Activated CD4-positive, alpha-beta T cell treated with anti-CD3 and anti-CD28 coated beads, Interleukin-2, amount 50 U/mL, for 1 hour (primary cell): ENCODE measurements around the gene UBAC1.
A peak's percentile ranks its signal among the peaks of the same experiment; 100 is the strongest.
"Not testable (repeated sequence)": the region's sequence is repeated elsewhere in the genome, so short reads cannot be mapped to it uniquely, and the experiment has no call there.

Source experiments
- DNase-seq: peaks from one replicate; pipeline ENCODE4 v3.0.0-alpha.2; 2020

The UBAC1 gene

GRCh38 chr9:135955934-135956801 is 5.0 kb downstream of the UBAC1 start:
- DNase-seq, result no peak

- no peak for DNase-seq
Observed at GRCh38 chr9:135952664-135953206, 8.4 kb downstream of the UBAC1 start.

GRCh38 chr9:135951889-135952663 is 9.1 kb downstream of the UBAC1 start:
- DNase-seq, result no peak

GRCh38 chr9:135951310-135951709 is 9.9 kb downstream of the UBAC1 start:
- not testable (repeated sequence) for DNase-seq

GRCh38 chr9:135950841-135951240 is 10.3 kb downstream of the UBAC1 start:
- DNase-seq, result not testable (repeated sequence)

GRCh38 chr9:135950135-135950682 is 11.0 kb downstream of the UBAC1 start:
- no peak for DNase-seq

GRCh38 chr9:135949501-135950134 is 11.6 kb downstream of the UBAC1 start:
- DNase-seq, result no peak

- DNase-seq, result no peak
Observed at GRCh38 chr9:135948968-135949367, 12.2 kb downstream of the UBAC1 start.

- DNase-seq, result no peak
Observed at GRCh38 chr9:135948446-135948845, 12.7 kb downstream of the UBAC1 start.

GRCh38 chr9:135947582-135947981 is 13.6 kb downstream of the UBAC1 start:
- no peak for DNase-seq

- DNase-seq, result not testable (repeated sequence)
Observed at GRCh38 chr9:135947105-135947504, 14.1 kb downstream of the UBAC1 start.

GRCh38 chr9:135946392-135946994 is 14.7 kb downstream of the UBAC1 start:
- no peak for DNase-seq

- no peak for DNase-seq
Observed at GRCh38 chr9:135945969-135946368, 15.2 kb downstream of the UBAC1 start.

GRCh38 chr9:135944444-135945252 is 16.5 kb downstream of the UBAC1 start:
- no peak for DNase-seq

- not testable (repeated sequence) for DNase-seq
Observed at GRCh38 chr9:135943604-135944003, 17.6 kb downstream of the UBAC1 start.

- DNase-seq, result no peak
Observed at GRCh38 chr9:135941288-135941995, 19.7 kb downstream of the UBAC1 start.

- peak; percentile 35 for DNase-seq
Observed at GRCh38 chr9:135939351-135940265, 21.6 kb downstream of the UBAC1 start.

- no peak for DNase-seq
Observed at GRCh38 chr9:135937521-135938489, 23.4 kb downstream of the UBAC1 start.
